SKM-1 (cell line): ENCODE measurements around the gene NTRK1.

Experiments
- DNase-seq: peaks from one replicate; lab custom pipeline; 2025; ENCODE audit not compliant: unreplicated experiment; lab: John Stamatoyannopoulos, UW

NTRK1 gene

GRCh38 chr1:156895927-156896326 is 35.3 kb downstream of the NTRK1 start:
- no peak for DNase-seq

GRCh38 chr1:156896490-156897033 is 35.9 kb downstream of the NTRK1 start:
- no peak for DNase-seq

- DNase-seq, result no peak
Observed at GRCh38 chr1:156897078-156897825, 36.6 kb downstream of the NTRK1 start.

- DNase-seq, result no peak
Observed at GRCh38 chr1:156898161-156898566, 37.5 kb downstream of the NTRK1 start.

- DNase-seq, result no peak
Observed at GRCh38 chr1:156898971-156899664, 38.5 kb downstream of the NTRK1 start.

GRCh38 chr1:156899956-156900718 is 39.5 kb downstream of the NTRK1 start:
- DNase-seq, result no peak

- DNase-seq, result no peak
Observed at GRCh38 chr1:156900896-156901589, 40.4 kb downstream of the NTRK1 start.

- no peak for DNase-seq
Observed at GRCh38 chr1:156901590-156901900, 40.9 kb downstream of the NTRK1 start.

- DNase-seq, result no peak
Observed at GRCh38 chr1:156901966-156902915, 41.6 kb downstream of the NTRK1 start.

GRCh38 chr1:156903328-156904091 is 42.8 kb downstream of the NTRK1 start:
- no peak for DNase-seq

- DNase-seq, result no peak
Observed at GRCh38 chr1:156904187-156904959, 43.7 kb downstream of the NTRK1 start.

GRCh38 chr1:156905176-156905575 is 44.5 kb downstream of the NTRK1 start:
- no peak for DNase-seq

- DNase-seq, result no peak
Observed at GRCh38 chr1:156905651-156906050, 45.0 kb downstream of the NTRK1 start.

GRCh38 chr1:156906206-156906906 is 45.7 kb downstream of the NTRK1 start:
- DNase-seq, result no peak

GRCh38 chr1:156908541-156908940 is 47.9 kb downstream of the NTRK1 start:
- DNase-seq, result no peak

- DNase-seq, result no peak
Observed at GRCh38 chr1:156908955-156909354, 48.3 kb downstream of the NTRK1 start.

GRCh38 chr1:156909671-156910070 is 49.0 kb downstream of the NTRK1 start:
- no peak for DNase-seq

- DNase-seq, result no peak
Observed at GRCh38 chr1:156910309-156910782, 49.7 kb downstream of the NTRK1 start.
